Measurements from ENCODE around the gene COL19A1.
"Not testable (repeated sequence)": the region's sequence is repeated elsewhere in the genome, so short reads cannot be mapped to it uniquely, and the experiment has no call there.

The COL19A1 gene

DNA sequence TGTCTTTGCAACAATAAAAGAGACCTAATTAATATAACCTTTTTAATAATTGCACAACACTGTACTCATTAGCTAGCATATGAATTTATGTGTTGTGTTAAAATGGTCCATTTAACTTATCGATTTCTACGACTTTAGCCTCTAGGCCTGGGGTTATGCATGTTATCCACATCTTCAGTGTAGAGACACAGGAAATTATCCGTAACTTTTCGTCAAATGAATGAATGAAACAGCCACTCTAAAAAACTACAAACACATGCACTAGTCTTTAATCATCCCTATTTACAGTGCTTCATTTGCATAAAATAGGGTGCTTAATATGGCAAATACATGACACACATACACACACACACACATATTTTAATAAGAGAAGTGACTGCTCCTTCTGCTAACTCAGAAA lies 47.2 kb upstream of the COL19A1 start:
- Histone ChIP-seq H3K4me3 (ENCODE audit: insufficient read depth in 1 of 2, low read depth in 1 of 2, low read length in 2 of 2) (no peak overlapping the region), H2BK12ac (ENCODE audit: low read length in 2 of 2) (no peak overlapping the region), H3K9ac (ENCODE audit: low read length) (no peak overlapping the region), H2AFZ (ENCODE audit: low read depth, low read length) (no peak overlapping the region), H2AK5ac (ENCODE audit: low read length, severe bottlenecking) (no peak overlapping the region), H3K14ac (ENCODE audit: low read length in 2 of 2) (no peak overlapping the region), H2BK15ac (ENCODE audit: low read depth, poor library complexity, severe bottlenecking) (no peak overlapping the region), H3K27ac (ENCODE audit: low read length, poor library complexity, severe bottlenecking) (no peak overlapping the region), H3K36me3 (ENCODE audit: control insufficient read depth in 1 of 2, insufficient read depth in 2 of 2, low read depth in 1 of 2, low read length in 2 of 2) (no peaks in the 10 kb centered on the region), H3K4me2 (ENCODE audit: low read length, poor library complexity, severe bottlenecking) (no peak overlapping the region), H4K91ac (ENCODE audit: low read length) (no peak overlapping the region), H4K8ac (ENCODE audit: low read length) (no peak overlapping the region), H3K27me3 (ENCODE audit: control insufficient read depth in 1 of 2, insufficient read depth in 1 of 2, low read length in 2 of 2) (no peaks in the 10 kb centered on the region), H2BK5ac (ENCODE audit: low read depth, low read length, poor library complexity, severe bottlenecking) (no peak overlapping the region), H2BK120ac (ENCODE audit: low read depth, low read length) (no peak overlapping the region), H3K18ac (ENCODE audit: low read depth in 1 of 2, low read length in 2 of 2) (no peak overlapping the region), H3K4ac (ENCODE audit: low read depth in 1 of 2, low read length in 2 of 2) (no peak overlapping the region), H3K79me1 (replicated peaks; ENCODE audit: low read length, poor library complexity, severe bottlenecking) (no peaks in the 10 kb centered on the region), H3K23ac (ENCODE audit: low read length in 2 of 2) (no peak overlapping the region), H3K9me3 (ENCODE audit: control insufficient read depth, low read length) (no peaks in the 10 kb centered on the region), H3K4me1 (ENCODE audit: control insufficient read depth, insufficient read depth, low read depth, low read length) (no peaks in the 10 kb centered on the region)
- DNase-seq, result no peak
- WGBS, result 100% methylated on average over 3 of the region's 4 CpGs

DNA sequence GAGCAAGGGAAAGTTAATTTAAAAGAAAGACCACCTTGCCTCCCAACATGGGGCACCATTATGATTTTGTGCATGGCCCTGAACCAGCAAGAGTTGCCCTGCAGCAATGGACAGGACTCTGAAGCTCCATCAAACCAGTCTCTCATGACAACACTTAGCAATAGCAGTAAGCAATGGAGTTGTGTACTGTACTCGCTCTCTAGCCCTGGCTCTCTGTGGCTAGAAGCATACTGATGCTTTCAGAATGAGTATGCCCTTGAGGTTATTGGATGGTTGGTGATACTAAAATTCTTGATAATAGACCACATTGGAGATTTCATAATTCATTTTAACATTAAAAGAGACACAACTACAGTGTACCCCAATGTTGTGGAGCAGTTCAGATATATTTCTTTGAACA lies 46.3 kb upstream of the COL19A1 start:
- Histone ChIP-seq H3K9me3 (ENCODE audit: control insufficient read depth, low read length) (no peaks in the 10 kb centered on the region), H4K91ac (ENCODE audit: low read length) (no peak overlapping the region), H2AK5ac (ENCODE audit: low read length, severe bottlenecking) (no peak overlapping the region), H3K4me1 (ENCODE audit: control insufficient read depth, insufficient read depth, low read depth, low read length) (no peaks in the 10 kb centered on the region), H3K36me3 (ENCODE audit: control insufficient read depth in 1 of 2, insufficient read depth in 2 of 2, low read depth in 1 of 2, low read length in 2 of 2) (no peaks in the 10 kb centered on the region), H2BK5ac (ENCODE audit: low read depth, low read length, poor library complexity, severe bottlenecking) (no peak overlapping the region), H3K9ac (ENCODE audit: low read length) (no peak overlapping the region), H4K8ac (ENCODE audit: low read length) (no peak overlapping the region), H3K4me3 (ENCODE audit: insufficient read depth in 1 of 2, low read depth in 1 of 2, low read length in 2 of 2) (no peak overlapping the region), H2BK120ac (ENCODE audit: low read depth, low read length) (no peak overlapping the region), H2BK12ac (ENCODE audit: low read length in 2 of 2) (no peak overlapping the region), H2AFZ (ENCODE audit: low read depth, low read length) (no peak overlapping the region), H3K27me3 (ENCODE audit: control insufficient read depth in 1 of 2, insufficient read depth in 1 of 2, low read length in 2 of 2) (no peaks in the 10 kb centered on the region), H3K27ac (ENCODE audit: low read length, poor library complexity, severe bottlenecking) (no peak overlapping the region), H3K4ac (ENCODE audit: low read depth in 1 of 2, low read length in 2 of 2) (no peak overlapping the region), H3K4me2 (ENCODE audit: low read length, poor library complexity, severe bottlenecking) (no peak overlapping the region), H3K18ac (ENCODE audit: low read depth in 1 of 2, low read length in 2 of 2) (no peak overlapping the region), H3K23ac (ENCODE audit: low read length in 2 of 2) (no peak overlapping the region), H3K79me1 (replicated peaks; ENCODE audit: low read length, poor library complexity, severe bottlenecking) (no peaks in the 10 kb centered on the region), H2BK15ac (ENCODE audit: low read depth, poor library complexity, severe bottlenecking) (no peak overlapping the region), H3K14ac (ENCODE audit: low read length in 2 of 2) (no peak overlapping the region)
- no peak for DNase-seq
- 100% methylated on average over 1 of the region's 1 CpG for WGBS

DNA sequence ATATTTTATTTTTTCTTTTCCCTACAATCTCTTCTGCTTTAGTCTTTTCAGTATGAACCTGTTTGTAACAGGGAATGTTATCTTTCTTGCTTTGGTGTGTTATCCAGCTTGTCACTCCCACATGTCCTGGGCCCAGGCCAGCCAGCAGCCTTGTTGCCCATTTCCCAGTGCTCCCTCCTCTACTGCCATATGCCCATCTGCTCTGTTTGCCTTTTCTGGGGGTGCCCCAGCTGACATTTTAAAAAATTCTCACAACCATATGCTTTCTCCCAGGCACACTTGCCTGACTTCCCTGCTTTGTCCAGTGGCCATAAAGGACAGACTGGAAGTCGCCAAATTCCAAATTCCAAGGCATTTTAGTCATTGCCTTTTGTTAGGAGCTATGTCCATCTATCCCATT lies 45.9 kb upstream of the COL19A1 start:
- H2BK5ac ChIP-seq (ENCODE audit: low read depth, low read length, poor library complexity, severe bottlenecking), result no peak overlapping the region
- H3K9me3 ChIP-seq (ENCODE audit: control insufficient read depth, low read length), result no peaks in the 10 kb centered on the region
- H3K4me2 ChIP-seq (ENCODE audit: low read length, poor library complexity, severe bottlenecking), result no peak overlapping the region
- no peak overlapping the region for H3K14ac ChIP-seq (ENCODE audit: low read length in 2 of 2)
- no peak overlapping the region for H2AK5ac ChIP-seq (ENCODE audit: low read length, severe bottlenecking)
- WGBS, result 87% methylated on average over 1 of the region's 1 CpG
- no peak overlapping the region for H4K91ac ChIP-seq (ENCODE audit: low read length)
- no peak overlapping the region for H2BK15ac ChIP-seq (ENCODE audit: low read depth, poor library complexity, severe bottlenecking)
- no peak overlapping the region for H2BK12ac ChIP-seq (ENCODE audit: low read length in 2 of 2)
- no peak overlapping the region for H3K4me3 ChIP-seq (ENCODE audit: insufficient read depth in 1 of 2, low read depth in 1 of 2, low read length in 2 of 2)
- H2AFZ ChIP-seq (ENCODE audit: low read depth, low read length), result no peak overlapping the region
- no peaks in the 10 kb centered on the region for H3K36me3 ChIP-seq (ENCODE audit: control insufficient read depth in 1 of 2, insufficient read depth in 2 of 2, low read depth in 1 of 2, low read length in 2 of 2)
- no peak overlapping the region for H2BK120ac ChIP-seq (ENCODE audit: low read depth, low read length)
- no peak overlapping the region for H3K27ac ChIP-seq (ENCODE audit: low read length, poor library complexity, severe bottlenecking)
- no peak overlapping the region for H3K9ac ChIP-seq (ENCODE audit: low read length)
- H3K18ac ChIP-seq (ENCODE audit: low read depth in 1 of 2, low read length in 2 of 2), result no peak overlapping the region
- no peaks in the 10 kb centered on the region for H3K79me1 ChIP-seq (replicated peaks; ENCODE audit: low read length, poor library complexity, severe bottlenecking)
- H3K23ac ChIP-seq (ENCODE audit: low read length in 2 of 2), result no peak overlapping the region
- no peak overlapping the region for H4K8ac ChIP-seq (ENCODE audit: low read length)
- H3K4ac ChIP-seq (ENCODE audit: low read depth in 1 of 2, low read length in 2 of 2), result no peak overlapping the region
- H3K4me1 ChIP-seq (ENCODE audit: control insufficient read depth, insufficient read depth, low read depth, low read length), result no peaks in the 10 kb centered on the region
- DNase-seq, result no peak
- H3K27me3 ChIP-seq (ENCODE audit: control insufficient read depth in 1 of 2, insufficient read depth in 1 of 2, low read length in 2 of 2), result no peaks in the 10 kb centered on the region

DNA sequence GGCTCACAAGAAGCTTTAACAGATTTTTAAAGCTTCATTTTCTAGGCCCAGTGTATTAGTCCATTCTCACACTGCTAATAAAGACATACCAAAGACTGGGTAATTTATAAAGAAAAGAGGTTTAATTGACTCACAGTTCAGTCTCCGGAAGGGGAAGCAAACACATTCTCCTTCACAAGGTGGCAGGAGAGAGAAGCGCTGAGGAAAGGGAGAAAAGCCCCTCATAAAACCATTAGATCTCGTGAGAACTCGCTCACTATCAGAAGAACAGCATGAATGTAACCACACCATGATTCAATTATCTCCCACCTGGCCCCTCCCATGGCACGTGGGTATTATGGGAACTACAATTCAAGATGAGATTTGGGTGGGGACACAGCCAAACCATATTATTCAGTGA lies 42.0 kb upstream of the COL19A1 start:
- H4K8ac ChIP-seq (ENCODE audit: low read length); H3K9ac ChIP-seq (ENCODE audit: low read length): not testable (repeated sequence)

More for the DNA sequence above, 42.0 kb upstream of the COL19A1 start:
- H3K4me1 ChIP-seq (ENCODE audit: control insufficient read depth, insufficient read depth, low read depth, low read length); H2AFZ ChIP-seq (ENCODE audit: low read depth, low read length); H3K14ac ChIP-seq (ENCODE audit: low read length in 2 of 2); H3K4ac ChIP-seq (ENCODE audit: low read depth in 1 of 2, low read length in 2 of 2); H3K79me1 ChIP-seq (replicated peaks; ENCODE audit: low read length, poor library complexity, severe bottlenecking); H3K36me3 ChIP-seq (ENCODE audit: control insufficient read depth in 1 of 2, insufficient read depth in 2 of 2, low read depth in 1 of 2, low read length in 2 of 2); H3K4me2 ChIP-seq (ENCODE audit: low read length, poor library complexity, severe bottlenecking); H3K9me3 ChIP-seq (ENCODE audit: control insufficient read depth, low read length); H3K18ac ChIP-seq (ENCODE audit: low read depth in 1 of 2, low read length in 2 of 2); H2AK5ac ChIP-seq (ENCODE audit: low read length, severe bottlenecking); H3K23ac ChIP-seq (ENCODE audit: low read length in 2 of 2); DNase-seq; H3K27me3 ChIP-seq (ENCODE audit: control insufficient read depth in 1 of 2, insufficient read depth in 1 of 2, low read length in 2 of 2); H3K4me3 ChIP-seq (ENCODE audit: insufficient read depth in 1 of 2, low read depth in 1 of 2, low read length in 2 of 2); H2BK120ac ChIP-seq (ENCODE audit: low read depth, low read length); H2BK5ac ChIP-seq (ENCODE audit: low read depth, low read length, poor library complexity, severe bottlenecking); H4K91ac ChIP-seq (ENCODE audit: low read length); H2BK12ac ChIP-seq (ENCODE audit: low read length in 2 of 2); H3K27ac ChIP-seq (ENCODE audit: low read length, poor library complexity, severe bottlenecking); H2BK15ac ChIP-seq (ENCODE audit: low read depth, poor library complexity, severe bottlenecking): not testable (repeated sequence)
- WGBS, result 95% methylated on average over 2 of the region's 5 CpGs

Data from mesenchymal stem cell (in vitro differentiated cells and primary cell).